ENCODE measurements around the gene NAALADL2. TPM values are rescaled to one million over a fixed set of nuclear protein-coding genes. Genes with fewer than 3 reads are reported as not detected.

The NAALADL2 gene
- total RNA-seq, 1 donor from 2014 or later: 11.5 TPM

- Mint-ChIP-seq H3K27me3 (ENCODE audit: insufficient read depth, low read depth) (no peaks in the 10 kb centered on the region), H3K4me1 (peaks cover 2% of the 10 kb centered on the region), H3K27ac (no peak overlapping the region), H3K36me3 (no peaks in the 10 kb centered on the region), H3K9me3 (no peaks in the 10 kb centered on the region), H3K4me3 (no peak overlapping the region)
- no peaks in the 10 kb centered on the region for H3K27me3 ChIP-seq
- no peaks in the 10 kb centered on the region for H3K4me1 ChIP-seq
- no peak overlapping the region for H3K4me2 ChIP-seq
- no peak overlapping the region for H3K9ac ChIP-seq
- H3K36me3 ChIP-seq: no peaks in the 10 kb centered on the region
- no peaks in the 10 kb centered on the region for H4K20me1 ChIP-seq (ENCODE audit: low read depth)
- no peak overlapping the region for H2AFZ ChIP-seq (replicated peaks)
- no peaks in the 10 kb centered on the region for H3F3A ChIP-seq (ENCODE audit: low read depth)
- H3K4me3 ChIP-seq: no peak overlapping the region
- H3K9me3 ChIP-seq (ENCODE audit: low read depth): no peaks in the 10 kb centered on the region
- no peaks in the 10 kb centered on the region for H3K79me2 ChIP-seq (ENCODE audit: low read depth)
- DNase-seq (ENCODE audit: low spot score): no peak
- TF ChIP-seq EZH2phosphoT487 (IDR thresholded peaks at IDR 0.05): no peak
- TF ChIP-seq CTCF (IDR thresholded peaks at IDR 0.05): no peak
- no peak for TF ChIP-seq EZH2 (IDR thresholded peaks at IDR 0.05)
- no peak overlapping the region for H3K27ac ChIP-seq
These were observed 484.8 kb downstream of the NAALADL2 start for GRCh38 chr3:175343946-175344345.

- TF ChIP-seq CTCF (IDR thresholded peaks at IDR 0.05) (no peak), EZH2 (IDR thresholded peaks at IDR 0.05) (no peak), EZH2phosphoT487 (IDR thresholded peaks at IDR 0.05) (no peak)
- H3K27me3 ChIP-seq: no peaks in the 10 kb centered on the region
- H3K9me3 Mint-ChIP-seq: no peaks in the 10 kb centered on the region
These were observed 487.6 kb downstream of the NAALADL2 start for GRCh38 chr3:175346573-175347356.

GRCh38 chr3:175349168-175349567 lies 490.0 kb downstream of the NAALADL2 start:
- Histone ChIP-seq H2AFZ (replicated peaks) (no peak overlapping the region), H3K79me2 (ENCODE audit: low read depth) (no peaks in the 10 kb centered on the region), H4K20me1 (ENCODE audit: low read depth) (no peaks in the 10 kb centered on the region), H3K4me3 (no peak overlapping the region), H3K9ac (no peak overlapping the region), H3K4me2 (no peak overlapping the region), H3K27me3 (no peaks in the 10 kb centered on the region), H3F3A (ENCODE audit: low read depth) (no peaks in the 10 kb centered on the region), H3K4me1 (no peaks in the 10 kb centered on the region), H3K9me3 (ENCODE audit: low read depth) (no peaks in the 10 kb centered on the region), H3K27ac (no peak overlapping the region), H3K36me3 (no peaks in the 10 kb centered on the region)
- H3K4me1 Mint-ChIP-seq: no peaks in the 10 kb centered on the region
- no peaks in the 10 kb centered on the region for H3K36me3 Mint-ChIP-seq
- no peak overlapping the region for H3K27ac Mint-ChIP-seq
- no peak overlapping the region for H3K4me3 Mint-ChIP-seq
- no peak for DNase-seq (ENCODE audit: low spot score)
- no peak for TF ChIP-seq EZH2 (IDR thresholded peaks at IDR 0.05)
- no peak for TF ChIP-seq CTCF (IDR thresholded peaks at IDR 0.05)
- TF ChIP-seq EZH2phosphoT487 (IDR thresholded peaks at IDR 0.05): no peak
- no peaks in the 10 kb centered on the region for H3K27me3 Mint-ChIP-seq (ENCODE audit: insufficient read depth, low read depth)
- no peaks in the 10 kb centered on the region for H3K9me3 Mint-ChIP-seq

More at GRCh38 chr3:175346573-175347356, 487.6 kb downstream of the NAALADL2 start:
- H3K4me3 Mint-ChIP-seq: no peak overlapping the region
- H3K27ac Mint-ChIP-seq: no peak overlapping the region
- no peaks in the 10 kb centered on the region for H3K4me1 ChIP-seq
- peaks cover 2% of the 10 kb centered on the region for H3K4me1 Mint-ChIP-seq
- H3F3A ChIP-seq (ENCODE audit: low read depth): no peaks in the 10 kb centered on the region
- no peaks in the 10 kb centered on the region for H3K9me3 ChIP-seq (ENCODE audit: low read depth)
- no peak for DNase-seq (ENCODE audit: low spot score)
- H3K36me3 ChIP-seq: no peaks in the 10 kb centered on the region
- H2AFZ ChIP-seq (replicated peaks): peak overlapping the region; percentile 42
- no peaks in the 10 kb centered on the region for H3K36me3 Mint-ChIP-seq
- no peaks in the 10 kb centered on the region for H3K79me2 ChIP-seq (ENCODE audit: low read depth)
- no peaks in the 10 kb centered on the region for H4K20me1 ChIP-seq (ENCODE audit: low read depth)
- H3K27ac ChIP-seq: no peak overlapping the region
- H3K4me3 ChIP-seq: no peak overlapping the region
- no peak overlapping the region for H3K4me2 ChIP-seq
- no peaks in the 10 kb centered on the region for H3K27me3 Mint-ChIP-seq (ENCODE audit: insufficient read depth, low read depth)
- no peak overlapping the region for H3K9ac ChIP-seq

All from neural progenitor cell (in vitro differentiated cells).